Measurements from ENCODE around the gene MTFR1L.

The MTFR1L gene

GRCh38 chr1:25875856-25876692 lies 56.3 kb downstream of the MTFR1L start:
- TF ChIP-seq GATA2 (IDR thresholded peaks at IDR 0.05; ENCODE audit: low read depth, low read length) (no peak), GATA3 (IDR thresholded peaks at IDR 0.05; ENCODE audit: low read depth, low read length) (no peak)

GRCh38 chr1:25876693-25877077 lies 56.9 kb downstream of the MTFR1L start:
- TF ChIP-seq GATA2 (IDR thresholded peaks at IDR 0.05; ENCODE audit: low read depth, low read length), result no peak
- TF ChIP-seq GATA3 (IDR thresholded peaks at IDR 0.05; ENCODE audit: low read depth, low read length), result no peak

DNA sequence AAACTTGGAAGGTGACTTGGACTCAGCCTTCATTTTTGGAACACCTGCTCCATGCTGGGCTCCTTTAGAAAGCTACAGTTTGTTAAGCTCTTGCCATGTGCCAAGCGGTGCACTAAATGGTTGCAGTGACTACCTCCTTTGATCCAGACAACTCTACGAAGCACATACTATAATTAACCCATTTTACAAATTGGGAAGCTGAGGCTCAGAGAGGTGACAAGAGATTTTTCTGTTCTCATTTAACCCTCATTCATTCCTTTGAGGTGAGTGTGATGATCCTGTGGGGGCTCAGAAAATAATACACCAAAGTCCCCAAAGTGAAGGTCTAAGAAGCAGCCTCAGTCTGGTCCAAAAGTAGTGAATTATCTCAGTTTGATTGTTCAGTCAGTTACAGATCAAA lies 57.4 kb downstream of the MTFR1L start:
- TF ChIP-seq GATA3 (IDR thresholded peaks at IDR 0.05; ENCODE audit: low read depth, low read length), result no peak
- TF ChIP-seq GATA2 (IDR thresholded peaks at IDR 0.05; ENCODE audit: low read depth, low read length), result no peak

DNA sequence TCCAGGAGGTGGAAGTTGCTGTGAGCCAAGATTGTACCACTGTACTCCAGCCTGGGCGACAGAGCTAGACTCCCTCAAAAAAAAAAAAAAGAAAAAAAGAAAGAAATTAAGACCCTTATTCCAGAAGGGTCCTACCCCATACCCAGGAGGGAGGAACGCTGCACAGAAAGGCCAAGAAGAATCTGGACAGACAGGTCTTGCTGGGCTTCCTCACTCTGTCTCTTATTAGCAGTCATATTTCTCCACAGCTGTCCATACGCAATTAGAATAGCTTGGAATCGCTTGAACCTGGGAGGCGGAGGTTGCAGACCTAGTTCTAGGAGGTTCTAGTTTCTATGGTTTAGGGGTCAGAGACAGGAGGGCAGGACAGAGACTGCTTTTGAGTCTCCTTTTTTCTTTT lies 58.9 kb downstream of the MTFR1L start:
- TF ChIP-seq GATA2 (IDR thresholded peaks at IDR 0.05; ENCODE audit: low read depth, low read length) (no peak), GATA3 (IDR thresholded peaks at IDR 0.05; ENCODE audit: low read depth, low read length) (no peak)

GRCh38 chr1:25879675-25880074 lies 59.9 kb downstream of the MTFR1L start:
- no peak for TF ChIP-seq GATA3 (IDR thresholded peaks at IDR 0.05; ENCODE audit: low read depth, low read length)
- no peak for TF ChIP-seq GATA2 (IDR thresholded peaks at IDR 0.05; ENCODE audit: low read depth, low read length)

DNA sequence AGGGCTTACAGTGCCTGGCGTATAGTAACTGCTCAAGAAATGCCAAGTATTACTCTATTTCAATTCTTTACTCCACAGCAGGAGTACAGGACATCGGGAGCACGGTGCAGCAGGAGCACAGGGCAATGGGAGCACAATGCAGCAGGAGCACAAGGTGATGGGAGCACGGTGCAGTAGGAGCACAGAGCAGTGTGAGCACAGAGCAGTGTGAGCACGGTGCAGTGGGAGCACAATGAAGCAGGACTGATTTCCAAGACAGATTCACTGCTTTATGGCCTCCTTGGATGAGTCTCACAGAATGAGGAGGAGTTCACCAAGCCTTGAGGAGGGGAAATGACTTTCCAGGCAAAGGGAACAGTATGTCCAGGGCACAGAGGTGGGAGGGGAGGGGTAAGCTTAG lies 60.8 kb downstream of the MTFR1L start:
- TF ChIP-seq GATA2 (IDR thresholded peaks at IDR 0.05; ENCODE audit: low read depth, low read length) (no peak), GATA3 (IDR thresholded peaks at IDR 0.05; ENCODE audit: low read depth, low read length) (no peak)

- no peak for TF ChIP-seq GATA2 (IDR thresholded peaks at IDR 0.05; ENCODE audit: low read depth, low read length)
- TF ChIP-seq GATA3 (IDR thresholded peaks at IDR 0.05; ENCODE audit: low read depth, low read length), result no peak
Measured at GRCh38 chr1:25881266-25881665, 61.5 kb downstream of the MTFR1L start.

Measured in SH-SY5Y (cell line).